ENCODE measurements around the gene PCDHGA10.

Gene PCDHGA10

GRCh38 chr5:141441571-141442170, 28.9 kb downstream of the PCDHGA10 start:
- no peak for DNase-seq (ENCODE audit: low read depth, low spot score)

DNA sequence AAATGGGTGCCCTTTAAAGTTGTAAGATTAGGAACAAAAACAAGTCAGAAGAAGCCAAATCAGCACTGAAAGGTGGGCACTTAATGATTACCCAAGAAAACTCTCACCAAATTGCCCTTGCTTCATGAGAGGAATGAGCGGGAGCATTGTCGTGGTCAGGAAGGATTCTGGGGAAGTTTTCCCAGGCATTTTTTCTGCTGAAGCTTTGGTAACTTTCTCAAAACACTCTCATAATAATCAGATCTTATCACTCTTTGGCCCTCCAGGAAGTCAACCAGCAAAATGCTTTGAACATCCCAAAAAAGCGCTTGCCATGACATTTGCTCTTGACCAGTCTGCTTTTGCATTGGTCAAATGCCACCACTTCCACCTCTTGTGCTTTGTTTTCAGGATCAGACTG, 52.6 kb downstream of the PCDHGA10 start:
- ChIA-PET CTCF (interaction anchor here (0.7 to 6.2 kb wide), 5 partner anchors 9 to 136 kb away, joined by 3 to 37 read pairs (median 5); partner anchors contain the start of genes PCDHGA1, PCDHGA2 and PCDHGC3), POLR2A (no interaction called here)
- DNase-seq (ENCODE audit: low read depth, low spot score): no peak
- TF ChIP-seq, protein P1, sequence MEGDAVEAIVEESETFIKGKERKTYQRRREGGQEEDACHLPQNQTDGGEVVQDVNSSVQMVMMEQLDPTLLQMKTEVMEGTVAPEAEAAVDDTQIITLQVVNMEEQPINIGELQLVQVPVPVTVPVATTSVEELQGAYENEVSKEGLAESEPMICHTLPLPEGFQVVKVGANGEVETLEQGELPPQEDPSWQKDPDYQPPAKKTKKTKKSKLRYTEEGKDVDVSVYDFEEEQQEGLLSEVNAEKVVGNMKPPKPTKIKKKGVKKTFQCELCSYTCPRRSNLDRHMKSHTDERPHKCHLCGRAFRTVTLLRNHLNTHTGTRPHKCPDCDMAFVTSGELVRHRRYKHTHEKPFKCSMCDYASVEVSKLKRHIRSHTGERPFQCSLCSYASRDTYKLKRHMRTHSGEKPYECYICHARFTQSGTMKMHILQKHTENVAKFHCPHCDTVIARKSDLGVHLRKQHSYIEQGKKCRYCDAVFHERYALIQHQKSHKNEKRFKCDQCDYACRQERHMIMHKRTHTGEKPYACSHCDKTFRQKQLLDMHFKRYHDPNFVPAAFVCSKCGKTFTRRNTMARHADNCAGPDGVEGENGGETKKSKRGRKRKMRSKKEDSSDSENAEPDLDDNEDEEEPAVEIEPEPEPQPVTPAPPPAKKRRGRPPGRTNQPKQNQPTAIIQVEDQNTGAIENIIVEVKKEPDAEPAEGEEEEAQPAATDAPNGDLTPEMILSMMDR (IDR thresholded peaks at IDR 0.05; ENCODE audit: insufficient read depth, low read length, missing control alignments): no peak
- H3K4me3 ChIP-seq (ENCODE audit: low read depth, low read length): no peak overlapping the region

More at GRCh38 chr5:141441571-141442170, 28.9 kb downstream of the PCDHGA10 start:
- ChIA-PET POLR2A (no interaction called here), CTCF (interaction anchor here (0.5 to 2.4 kb wide), 4 partner anchors 83 to 122 kb away, joined by 3 to 9 read pairs (median 3); partner anchors contain the start of gene PCDHGA1)
- TF ChIP-seq, protein P1 (IDR thresholded peaks at IDR 0.05; ENCODE audit: insufficient read depth, low read length, missing control alignments): no peak
- H3K4me3 ChIP-seq (ENCODE audit: low read depth, low read length): no peak overlapping the region

Measured in AG04449 (cell line).